PC-9 (cell line): ENCODE measurements around the gene UGT1A1. TPM values are rescaled to one million over a fixed set of nuclear protein-coding genes. Genes with fewer than 3 reads are reported as not detected.
"Not testable (repeated sequence)": the region's sequence is repeated elsewhere in the genome, so short reads cannot be mapped to it uniquely, and the experiment has no call there.

Experiments used
- BruUV-seq: library from RNA; stranded (reverse); fragments of 400-500 nt; replicated peaks from 2 replicates; lab custom pipeline; 2021; lab: Mats Ljungman, UMichigan
- CTCF ChIA-PET: fragments of 300-600 bp; sonication (Branson Sonifier 250); formaldehyde crosslinking; loops from one replicate; lab custom pipeline; 2022; ENCODE audit warnings: antibody characterized with exemption; lab: Charles Lee
- POLR2A ChIA-PET: fragments of 300-600 bp; sonication (Branson Sonifier 250); formaldehyde crosslinking; loops from one replicate; lab custom pipeline; 2022; ENCODE audit warnings: antibody characterized with exemption; ENCODE audit not compliant: unreplicated experiment; lab: Charles Lee
- DNase-seq, 2 experiments: peaks; one replicate each; pipeline versions ENCODE4 v3.0.0 to v3.0.0-alpha.2; 2015 to 2022; ENCODE audit warnings: mixed read lengths in 1 of 2
- H2AFZ ChIP-seq: fragments of 200-600 bp; sonication (generic); 2 replicates; pipeline ENCODE4 v1.8.1; 2017; ENCODE audit warnings: antibody characterized with exemption
- H3F3A ChIP-seq: fragments of 200-600 bp; sonication (generic); 2 replicates; pipeline ENCODE4 v1.8.1; 2017; ENCODE audit warnings: antibody characterized with exemption, mild to moderate bottlenecking, low read depth; ENCODE audit not compliant: insufficient read depth
- H3K27ac ChIP-seq: fragments of 200-600 bp; sonication (generic); 2 replicates; pipeline ENCODE4 v1.6.1; 2016; ENCODE audit warnings: mixed run types
- H3K27me3 ChIP-seq: fragments of 200-600 bp; sonication (generic); 2 replicates; pipeline ENCODE4 v1.6.1; 2016; ENCODE audit warnings: low read depth, mixed run types; ENCODE audit not compliant: insufficient read depth
- H3K36me3 ChIP-seq: fragments of 200-600 bp; sonication (generic); 2 replicates; pipeline ENCODE4 v1.6.1; 2016; ENCODE audit warnings: low read depth, mixed run types
- H3K4me1 ChIP-seq: fragments of 200-600 bp; sonication (generic); replicated peaks from 2 replicates; pipeline ENCODE4 v1.6.1; 2016; ENCODE audit warnings: mixed run types; ENCODE audit not compliant: insufficient read depth
- H3K4me2 ChIP-seq: fragments of 200-600 bp; sonication (generic); 2 replicates; pipeline ENCODE4 v1.6.1; 2017; ENCODE audit warnings: mixed run types
- H3K4me3 ChIP-seq: fragments of 200-600 bp; sonication (generic); 2 replicates; pipeline ENCODE4 v1.6.1; 2016; ENCODE audit warnings: mixed run types
- H3K79me2 ChIP-seq: fragments of 200-600 bp; sonication (generic); 2 replicates; pipeline ENCODE4 v1.6.1; 2017; ENCODE audit warnings: low read depth, mixed run types
- H3K9me2 ChIP-seq: fragments of 200-600 bp; sonication (generic); 2 replicates; pipeline ENCODE4 v1.8.1; 2017; ENCODE audit warnings: mild to moderate bottlenecking; ENCODE audit not compliant: insufficient read depth
- H3K9me3 ChIP-seq: fragments of 200-600 bp; sonication (generic); 2 replicates; pipeline ENCODE4 v1.8.1; 2016; ENCODE audit warnings: low read depth; ENCODE audit not compliant: insufficient read depth
- H4K20me1 ChIP-seq: fragments of 200-600 bp; sonication (generic); 2 replicates; pipeline ENCODE4 v1.8.1; 2017; ENCODE audit not compliant: insufficient read depth
- EZH2 ChIP-seq: fragments of 200-600 bp; sonication (generic); IDR thresholded peaks from 2 replicates; pipeline ENCODE4 v1.8.0; 2017; ENCODE audit warnings: antibody characterized with exemption, low read depth
- intact Hi-C: fragments of 100-400 bp; cut with micrococcal nuclease; formaldehyde crosslinking; loops from one replicate; pipeline ENCODE4 v1.10.0; 2022; ENCODE audit not compliant: unreplicated experiment
- total RNA-seq: library from RNA; stranded (reverse); gene quantifications from 2 replicates; pipeline ENCODE4 v1.2.3, GENCODE V29; 2021
- TF ChIP-seq, protein P1 (sequence below): fragments of 200-600 bp; sonication (generic); conservative IDR thresholded peaks from 2 replicates; pipeline ENCODE4 v1.6.1; 2017; ENCODE audit warnings: mixed run types, antibody characterized with exemption, mild to moderate bottlenecking, moderate library complexity

The UGT1A1 gene
- total RNA-seq, 1 experiment from 2014 or later: 64.8 TPM

GRCh38 chr2:233743464-233744259 lies 16.4 kb upstream of the UGT1A1 start:
- no TSS peak for BruUV-seq
- ChIA-PET POLR2A (no interaction called here), CTCF (interaction anchor here (0.6 kb wide), 1 partner anchor 18 kb away, joined by 3 read pairs; no protein-coding TSS in a partner anchor)
- H3K9me3 ChIP-seq: no peaks in the 10 kb centered on the region
- DNase-seq: peak in 1 of 2 experiments; percentile 26
- TF ChIP-seq, protein P1, sequence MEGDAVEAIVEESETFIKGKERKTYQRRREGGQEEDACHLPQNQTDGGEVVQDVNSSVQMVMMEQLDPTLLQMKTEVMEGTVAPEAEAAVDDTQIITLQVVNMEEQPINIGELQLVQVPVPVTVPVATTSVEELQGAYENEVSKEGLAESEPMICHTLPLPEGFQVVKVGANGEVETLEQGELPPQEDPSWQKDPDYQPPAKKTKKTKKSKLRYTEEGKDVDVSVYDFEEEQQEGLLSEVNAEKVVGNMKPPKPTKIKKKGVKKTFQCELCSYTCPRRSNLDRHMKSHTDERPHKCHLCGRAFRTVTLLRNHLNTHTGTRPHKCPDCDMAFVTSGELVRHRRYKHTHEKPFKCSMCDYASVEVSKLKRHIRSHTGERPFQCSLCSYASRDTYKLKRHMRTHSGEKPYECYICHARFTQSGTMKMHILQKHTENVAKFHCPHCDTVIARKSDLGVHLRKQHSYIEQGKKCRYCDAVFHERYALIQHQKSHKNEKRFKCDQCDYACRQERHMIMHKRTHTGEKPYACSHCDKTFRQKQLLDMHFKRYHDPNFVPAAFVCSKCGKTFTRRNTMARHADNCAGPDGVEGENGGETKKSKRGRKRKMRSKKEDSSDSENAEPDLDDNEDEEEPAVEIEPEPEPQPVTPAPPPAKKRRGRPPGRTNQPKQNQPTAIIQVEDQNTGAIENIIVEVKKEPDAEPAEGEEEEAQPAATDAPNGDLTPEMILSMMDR: no peak
- no peak for TF ChIP-seq EZH2
- no peak overlapping the region for H2AFZ ChIP-seq
- intact Hi-C loops: no loop called here
- H3K4me2 ChIP-seq: no peak overlapping the region
- H3K36me3 ChIP-seq: peaks cover 76% of the 10 kb centered on the region
- no peaks in the 10 kb centered on the region for H3K4me1 ChIP-seq
- H4K20me1 ChIP-seq: peaks cover 29% of the 10 kb centered on the region
- H3K4me3 ChIP-seq: no peak overlapping the region
- no peaks in the 10 kb centered on the region for H3K9me2 ChIP-seq
- no peak overlapping the region for H3K27ac ChIP-seq
- peaks cover 40% of the 10 kb centered on the region; the same call in 1 of the 2 replicates for H3F3A ChIP-seq
- no peaks in the 10 kb centered on the region for H3K27me3 ChIP-seq
- peaks cover 95% of the 10 kb centered on the region for H3K79me2 ChIP-seq

- TF ChIP-seq, protein P1: no peak
- no peak for TF ChIP-seq EZH2
- Histone ChIP-seq H2AFZ (no peak overlapping the region), H3K79me2 (peaks cover 95% of the 10 kb centered on the region), H3K4me1 (no peaks in the 10 kb centered on the region), H4K20me1 (peaks cover 19% of the 10 kb centered on the region), H3K4me2 (no peak overlapping the region), H3K36me3 (peaks cover 88% of the 10 kb centered on the region), H3F3A (peaks cover 45% of the 10 kb centered on the region), H3K9me2 (no peaks in the 10 kb centered on the region), H3K27ac (no peak overlapping the region), H3K27me3 (no peaks in the 10 kb centered on the region), H3K4me3 (no peak overlapping the region), H3K9me3 (peaks cover 8% of the 10 kb centered on the region)
- peak in 1 of 2 experiments; percentile 30 for DNase-seq
- CTCF ChIA-PET: no interaction called here
- POLR2A ChIA-PET: no interaction called here
- no TSS peak for BruUV-seq
- intact Hi-C loops: no loop called here
Measured at GRCh38 chr2:233745073-233745755, 14.9 kb upstream of the UGT1A1 start.

DNA sequence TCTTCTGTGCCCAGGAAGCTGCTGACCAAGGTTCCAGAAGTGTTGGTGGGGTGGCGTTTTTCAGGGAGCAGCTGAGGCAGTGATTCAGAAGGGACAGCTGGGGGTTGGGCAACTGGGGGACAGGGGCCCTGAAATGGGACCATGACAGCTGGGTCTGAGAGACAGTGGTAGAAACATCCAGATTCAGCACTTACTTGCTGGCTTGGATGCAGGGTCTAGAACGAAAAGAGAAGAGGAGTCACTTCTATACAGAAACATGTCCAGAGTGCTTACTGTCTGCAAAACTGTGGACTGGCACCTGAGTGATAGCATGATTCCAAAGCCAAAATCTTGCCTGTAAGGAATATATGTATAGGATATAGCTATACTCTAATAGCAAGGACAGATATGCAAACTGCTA lies 14.2 kb upstream of the UGT1A1 start:
- CTCF ChIA-PET: not testable (repeated sequence)

More for the DNA sequence above, 14.2 kb upstream of the UGT1A1 start:
- H3K9me2 ChIP-seq, H3K4me3 ChIP-seq, H3K9me3 ChIP-seq, H3K27me3 ChIP-seq, intact Hi-C loops, H3K4me2 ChIP-seq, BruUV-seq, H3K27ac ChIP-seq, H3K4me1 ChIP-seq, H2AFZ ChIP-seq, POLR2A ChIA-PET: not testable (repeated sequence)
- DNase-seq: peak in 1 of 2 experiments; percentile 26
- H3F3A ChIP-seq: peaks cover 45% of the 10 kb centered on the region
- H4K20me1 ChIP-seq: peaks cover 16% of the 10 kb centered on the region
- peaks cover 95% of the 10 kb centered on the region for H3K79me2 ChIP-seq
- peaks cover 87% of the 10 kb centered on the region for H3K36me3 ChIP-seq
